RWPE1 (cell line): ENCODE results near the gene ITGB5.
A peak's percentile ranks its signal among the peaks of the same experiment; 100 is the strongest.

Experiments
- CTCF ChIA-PET: fragments of 350-600 bp; sonication (Branson Sonifier 250); formaldehyde crosslinking; extraction: SDS; loops from one replicate; lab custom pipeline; 2021; lab: Yijun Ruan, JAX
- POLR2A ChIA-PET: fragments of 400-600 bp; formaldehyde crosslinking; extraction: SDS; loops from one replicate; lab custom pipeline; 2020; ENCODE audit warnings: antibody characterized with exemption; ENCODE audit not compliant: low non-redundant PET; lab: Yijun Ruan, JAX
- DNase-seq: peaks from one replicate; pipeline ENCODE4 v3.0.0; 2012; ENCODE audit warnings: low spot score
- H3K27ac ChIP-seq: fragments of 450-650 bp; 2 replicates; pipeline ENCODE4 v1.5.1; 2017
- CTCF ChIP-seq: fragments of 450-650 bp; conservative IDR thresholded peaks from 2 replicates; pipeline ENCODE4 v1.5.1; 2017; ENCODE audit warnings: low read depth, mild to moderate bottlenecking

Gene ITGB5

DNA sequence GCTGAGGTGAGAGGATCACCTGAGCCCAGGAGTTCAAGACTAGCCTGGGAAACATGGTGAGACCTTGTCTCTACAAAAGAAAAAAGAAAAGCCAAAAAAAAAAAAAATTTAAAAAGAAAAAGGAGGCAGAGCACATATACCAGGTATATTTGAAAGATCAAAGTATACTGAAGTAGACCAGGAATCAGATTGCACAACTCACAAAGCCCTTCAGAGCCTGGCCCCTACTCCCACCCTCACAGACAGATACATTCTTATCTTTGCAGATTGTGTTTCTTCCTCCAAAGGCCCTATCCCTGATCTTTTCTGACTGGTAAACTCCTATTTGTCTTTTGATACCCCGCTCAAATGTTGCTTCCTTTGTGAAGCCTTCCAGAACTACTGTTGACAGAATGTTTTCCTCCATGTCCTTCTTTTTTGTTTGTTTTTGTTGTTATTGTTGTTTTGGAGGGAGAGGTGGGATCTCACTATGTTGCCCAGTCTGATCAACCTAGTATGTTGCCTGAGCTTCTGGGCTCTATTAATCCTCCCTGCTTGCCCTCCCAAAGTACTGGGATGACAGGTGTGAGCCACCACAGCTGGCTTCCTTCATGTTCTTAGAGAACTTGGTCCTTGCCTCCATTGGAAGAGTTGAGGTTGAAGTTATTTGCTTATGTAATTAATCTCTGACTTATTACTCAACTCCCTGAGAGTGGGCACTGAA is 9.8 kb upstream of the ITGB5 start:
- DNase-seq, result no peak
- no peak for TF ChIP-seq CTCF
- H3K27ac ChIP-seq, result no peak overlapping the region
- CTCF ChIA-PET, result interaction anchor here (0.5 to 4.1 kb wide), 3 partner anchors 12 to 135 kb away, joined by 3 to 14 read pairs (median 3); no protein-coding TSS in a partner anchor
- POLR2A ChIA-PET, result no interaction called here

DNA sequence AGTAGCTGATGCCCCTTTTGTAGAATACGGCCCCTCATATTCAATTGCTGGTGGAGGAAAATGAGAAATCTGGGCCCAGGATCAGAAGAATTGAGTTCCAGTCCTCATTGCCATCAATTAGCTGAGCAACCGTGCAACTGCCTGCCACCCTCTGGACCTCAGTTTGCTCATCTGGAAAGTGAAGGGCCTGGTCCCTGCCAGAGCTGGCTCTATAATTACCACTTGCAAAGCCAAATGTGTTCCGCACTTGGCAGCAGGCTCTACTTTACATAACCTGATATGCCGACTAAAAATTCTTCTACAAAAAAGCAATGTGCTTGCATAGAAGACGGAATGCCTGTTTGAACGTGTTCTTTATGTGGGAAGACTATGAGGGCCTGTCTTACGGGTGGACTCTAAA is 8.6 kb upstream of the ITGB5 start:
- no peak for DNase-seq
- CTCF ChIA-PET, result interaction anchor here (4.1 kb wide), 1 partner anchor 109 kb away, joined by 14 read pairs; no protein-coding TSS in a partner anchor
- POLR2A ChIA-PET, result no interaction called here
- no peak for TF ChIP-seq CTCF
- H3K27ac ChIP-seq, result no peak overlapping the region

DNA sequence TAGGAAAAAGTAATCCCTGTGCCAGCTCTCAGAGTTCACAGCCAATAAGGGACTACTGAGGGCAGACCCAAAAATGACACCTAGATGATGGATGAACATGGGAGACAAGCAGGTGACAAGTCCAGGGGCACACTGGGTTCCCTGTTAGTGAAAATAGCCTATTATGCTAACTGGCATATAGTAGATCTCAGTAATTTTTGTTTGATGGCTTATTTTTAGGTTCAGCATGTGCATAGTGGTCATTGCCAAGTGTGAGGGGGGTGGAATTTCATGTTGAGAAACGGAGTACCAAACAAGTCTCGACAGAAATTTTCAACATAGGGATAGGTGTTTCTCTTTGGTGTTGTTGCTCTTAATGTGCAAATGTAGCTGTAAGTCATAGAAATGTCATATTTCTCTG is 6.4 kb upstream of the ITGB5 start:
- H3K27ac ChIP-seq, result no peak overlapping the region
- TF ChIP-seq CTCF, result no peak
- ChIA-PET CTCF (interaction anchor here (0.5 to 4.1 kb wide), 2 partner anchors 107 to 536 kb away, joined by 3 to 14 read pairs; no protein-coding TSS in a partner anchor), POLR2A (no interaction called here)
- DNase-seq, result peak; percentile 26

GRCh38 chr3:124890573-124891190 is 3.5 kb upstream of the ITGB5 start:
- no peak for DNase-seq
- ChIA-PET POLR2A (no interaction called here), CTCF (interaction anchor here (0.6 to 2.3 kb wide), 4 partner anchors 10 to 864 kb away, joined by 3 to 9 read pairs (median 6); no protein-coding TSS in a partner anchor)
- TF ChIP-seq CTCF, result no peak
- H3K27ac ChIP-seq, result peak overlapping the region; percentile 47

DNA sequence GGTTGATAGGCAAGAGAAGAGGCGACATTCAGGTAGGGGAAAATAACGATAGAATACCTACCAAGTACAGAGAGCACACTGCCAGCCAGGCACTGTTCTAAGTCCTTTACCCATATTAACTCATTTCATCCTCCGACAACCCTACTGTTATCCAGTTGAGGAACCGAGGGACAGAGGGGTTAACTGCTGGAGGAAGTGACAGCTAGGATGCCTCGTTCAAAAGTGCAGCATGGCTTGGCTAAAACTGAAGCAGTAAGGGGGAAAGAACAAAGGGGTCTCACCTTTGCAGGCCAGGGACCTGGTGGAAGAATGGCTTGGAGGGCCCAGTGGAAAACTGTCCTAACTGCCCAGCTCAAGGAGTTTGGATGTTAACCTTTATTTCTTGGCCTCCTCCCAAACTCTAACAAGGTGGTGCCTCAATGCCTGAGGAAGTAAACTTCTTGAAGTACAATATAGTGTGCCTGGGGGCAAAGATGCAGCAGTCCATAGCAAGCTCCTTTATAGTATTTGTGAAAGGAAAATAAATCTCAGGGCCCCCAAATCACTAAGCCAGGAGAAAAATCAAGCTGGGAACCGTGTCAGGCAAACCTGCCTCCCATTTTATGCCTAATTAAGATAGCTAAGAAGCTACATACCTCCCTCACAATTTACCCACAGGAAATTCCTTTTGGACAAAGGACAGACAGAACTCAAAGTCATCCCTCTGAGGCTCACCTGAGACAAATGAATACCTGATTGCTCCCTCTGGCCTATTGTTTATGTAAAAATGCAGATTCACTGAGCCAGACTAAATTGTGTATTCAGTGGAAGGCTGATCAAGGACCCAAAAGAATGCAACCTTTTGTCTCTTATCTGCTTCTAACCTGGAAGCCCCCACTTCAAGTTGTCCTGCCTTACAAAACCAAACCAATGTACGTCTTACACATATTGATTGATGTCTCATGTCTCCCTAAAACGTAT is 1.6 kb upstream of the ITGB5 start:
- TF ChIP-seq CTCF, result no peak
- no peak overlapping the region for H3K27ac ChIP-seq
- ChIA-PET CTCF (interaction anchor here (1.0 kb wide), 1 partner anchor 13 kb away, joined by 5 read pairs; no protein-coding TSS in a partner anchor), POLR2A (no interaction called here)
- DNase-seq, result no peak

DNA sequence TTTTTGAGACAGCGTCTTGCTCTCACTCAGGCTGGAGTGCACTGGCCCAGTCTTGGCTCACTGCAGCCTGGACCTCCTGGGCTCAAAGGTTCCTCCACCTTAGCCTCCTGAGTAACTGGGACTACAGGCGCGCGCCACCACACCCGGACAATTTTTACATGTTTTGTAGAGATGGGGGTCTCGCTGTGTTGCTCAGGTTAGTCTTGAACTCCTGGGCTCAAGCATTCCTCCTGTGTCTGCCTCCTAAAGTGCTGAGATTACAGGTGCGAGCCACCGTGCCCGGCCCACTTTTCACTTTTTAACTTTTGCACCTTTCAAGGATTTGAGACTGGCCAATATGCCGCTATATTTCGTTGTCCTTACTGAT is 750 bp upstream of the ITGB5 start:
- POLR2A ChIA-PET, result no interaction called here

More for the DNA sequence above, 750 bp upstream of the ITGB5 start:
- CTCF ChIA-PET, result interaction anchor here (1.0 kb wide), 1 partner anchor 13 kb away, joined by 3 read pairs; no protein-coding TSS in a partner anchor
- DNase-seq, result no peak
- no peak for TF ChIP-seq CTCF
- peak overlapping the region; percentile 92 for H3K27ac ChIP-seq
